ENCODE data around the gene NYNRIN.

NYNRIN gene

DNA sequence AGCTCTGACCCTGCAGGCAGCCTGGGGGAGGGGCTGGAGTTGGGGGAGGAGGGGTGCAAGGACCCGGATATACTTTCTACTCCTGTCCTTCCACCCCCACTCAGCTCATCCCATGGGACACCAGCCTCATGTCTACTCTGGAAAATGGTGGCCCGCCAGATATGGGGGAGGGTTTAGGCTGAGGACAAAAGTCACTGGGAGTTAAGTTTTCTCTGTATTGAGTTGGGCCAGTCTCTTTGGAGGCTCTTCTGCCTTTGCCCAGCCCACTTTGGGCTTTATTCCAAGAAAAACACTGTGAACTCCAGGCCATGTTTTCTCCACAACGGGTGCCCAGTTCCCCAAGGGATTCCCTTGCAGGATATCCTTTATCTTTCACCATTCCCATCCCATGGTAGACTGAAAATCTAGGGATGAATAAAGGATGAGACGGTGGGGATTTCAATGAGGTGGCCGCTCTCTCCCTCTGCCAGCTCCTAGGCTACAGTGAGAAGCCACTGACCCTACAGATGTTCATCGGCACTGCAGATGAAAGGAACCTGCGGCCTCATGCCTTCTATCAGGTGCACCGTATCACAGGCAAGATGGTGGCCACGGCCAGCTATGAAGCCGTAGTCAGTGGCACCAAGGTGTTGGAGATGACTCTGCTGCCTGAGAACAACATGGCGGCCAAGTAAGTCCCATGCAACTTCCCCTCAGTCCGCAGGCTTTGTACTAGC lies 25.9 kb upstream of the NYNRIN start:
- no peaks in the 10 kb centered on the region for H3F3A ChIP-seq (ENCODE audit: insufficient read depth, low read length)
- H3K9ac ChIP-seq (ENCODE audit: low read length): no peak overlapping the region
- H3K9me2 ChIP-seq (ENCODE audit: low read depth, low read length): no peaks in the 10 kb centered on the region
- H3K27me3 ChIP-seq (ENCODE audit: insufficient read depth, low read length): no peaks in the 10 kb centered on the region
- no peak overlapping the region for H3K4me3 ChIP-seq (ENCODE audit: low read depth, low read length, poor library complexity, severe bottlenecking)
- no peak overlapping the region for H3K4me2 ChIP-seq (ENCODE audit: low read length)
- peaks cover 6% of the 10 kb centered on the region for H3K36me3 ChIP-seq (ENCODE audit: insufficient read depth, low read length)
- H4K20me1 ChIP-seq (ENCODE audit: insufficient read depth, low read length): no peaks in the 10 kb centered on the region
- no peak overlapping the region for H3K27ac ChIP-seq (ENCODE audit: low read depth, low read length, poor library complexity, severe bottlenecking)
- H3K9me3 ChIP-seq (ENCODE audit: low read length): no peaks in the 10 kb centered on the region
- TF ChIP-seq EZH2 (IDR thresholded peaks at IDR 0.05; ENCODE audit: borderline replicate concordance, low read length): no peak
- TF ChIP-seq, protein P1, sequence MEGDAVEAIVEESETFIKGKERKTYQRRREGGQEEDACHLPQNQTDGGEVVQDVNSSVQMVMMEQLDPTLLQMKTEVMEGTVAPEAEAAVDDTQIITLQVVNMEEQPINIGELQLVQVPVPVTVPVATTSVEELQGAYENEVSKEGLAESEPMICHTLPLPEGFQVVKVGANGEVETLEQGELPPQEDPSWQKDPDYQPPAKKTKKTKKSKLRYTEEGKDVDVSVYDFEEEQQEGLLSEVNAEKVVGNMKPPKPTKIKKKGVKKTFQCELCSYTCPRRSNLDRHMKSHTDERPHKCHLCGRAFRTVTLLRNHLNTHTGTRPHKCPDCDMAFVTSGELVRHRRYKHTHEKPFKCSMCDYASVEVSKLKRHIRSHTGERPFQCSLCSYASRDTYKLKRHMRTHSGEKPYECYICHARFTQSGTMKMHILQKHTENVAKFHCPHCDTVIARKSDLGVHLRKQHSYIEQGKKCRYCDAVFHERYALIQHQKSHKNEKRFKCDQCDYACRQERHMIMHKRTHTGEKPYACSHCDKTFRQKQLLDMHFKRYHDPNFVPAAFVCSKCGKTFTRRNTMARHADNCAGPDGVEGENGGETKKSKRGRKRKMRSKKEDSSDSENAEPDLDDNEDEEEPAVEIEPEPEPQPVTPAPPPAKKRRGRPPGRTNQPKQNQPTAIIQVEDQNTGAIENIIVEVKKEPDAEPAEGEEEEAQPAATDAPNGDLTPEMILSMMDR (IDR thresholded peaks at IDR 0.05; ENCODE audit: low read length): no peak
- H2AFZ ChIP-seq (ENCODE audit: low read length): no peak overlapping the region
- no peaks in the 10 kb centered on the region for H3K79me2 ChIP-seq (ENCODE audit: insufficient read depth, low read length)
- peaks cover 23% of the 10 kb centered on the region for H3K4me1 ChIP-seq (ENCODE audit: insufficient read depth, low read length, severe bottlenecking)

DNA sequence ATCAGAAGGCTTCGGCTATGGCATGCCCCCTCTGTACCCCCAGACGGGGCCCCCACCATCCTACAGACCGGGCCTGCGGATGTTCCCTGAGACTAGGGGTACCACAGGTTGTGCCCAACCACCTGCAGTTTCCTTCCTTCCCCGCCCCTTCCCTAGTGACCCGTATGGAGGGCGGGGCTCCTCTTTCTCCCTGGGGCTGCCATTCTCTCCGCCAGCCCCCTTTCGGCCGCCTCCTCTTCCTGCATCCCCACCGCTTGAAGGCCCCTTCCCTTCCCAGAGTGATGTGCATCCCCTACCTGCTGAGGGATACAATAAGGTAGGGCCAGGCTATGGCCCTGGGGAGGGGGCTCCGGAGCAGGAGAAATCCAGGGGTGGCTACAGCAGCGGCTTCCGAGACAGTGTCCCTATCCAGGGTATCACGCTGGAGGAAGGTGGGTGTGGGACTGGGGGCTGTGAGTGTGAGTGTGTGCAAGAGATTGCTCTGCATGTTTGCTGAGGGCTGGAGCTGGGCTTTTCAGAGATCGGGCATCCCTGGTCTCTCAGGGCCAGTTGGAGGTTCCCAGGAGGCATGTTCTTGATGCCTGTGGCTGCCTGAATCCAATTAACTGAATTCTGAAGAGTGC lies 22.2 kb upstream of the NYNRIN start:
- Histone ChIP-seq H3K36me3 (ENCODE audit: insufficient read depth, low read length) (peaks cover 6% of the 10 kb centered on the region), H4K20me1 (ENCODE audit: insufficient read depth, low read length) (no peaks in the 10 kb centered on the region), H2AFZ (ENCODE audit: low read length) (no peak overlapping the region), H3K9me3 (ENCODE audit: low read length) (no peaks in the 10 kb centered on the region), H3K4me2 (ENCODE audit: low read length) (no peak overlapping the region), H3K27me3 (ENCODE audit: insufficient read depth, low read length) (no peaks in the 10 kb centered on the region), H3F3A (ENCODE audit: insufficient read depth, low read length) (no peaks in the 10 kb centered on the region), H3K79me2 (ENCODE audit: insufficient read depth, low read length) (no peaks in the 10 kb centered on the region), H3K4me3 (ENCODE audit: low read depth, low read length, poor library complexity, severe bottlenecking) (no peak overlapping the region), H3K4me1 (ENCODE audit: insufficient read depth, low read length, severe bottlenecking) (peaks cover 4% of the 10 kb centered on the region), H3K9ac (ENCODE audit: low read length) (no peak overlapping the region), H3K9me2 (ENCODE audit: low read depth, low read length) (no peaks in the 10 kb centered on the region), H3K27ac (ENCODE audit: low read depth, low read length, poor library complexity, severe bottlenecking) (no peak overlapping the region)
- no peak for TF ChIP-seq EZH2 (IDR thresholded peaks at IDR 0.05; ENCODE audit: borderline replicate concordance, low read length)
- TF ChIP-seq, protein P1 (IDR thresholded peaks at IDR 0.05; ENCODE audit: low read length): no peak

DNA sequence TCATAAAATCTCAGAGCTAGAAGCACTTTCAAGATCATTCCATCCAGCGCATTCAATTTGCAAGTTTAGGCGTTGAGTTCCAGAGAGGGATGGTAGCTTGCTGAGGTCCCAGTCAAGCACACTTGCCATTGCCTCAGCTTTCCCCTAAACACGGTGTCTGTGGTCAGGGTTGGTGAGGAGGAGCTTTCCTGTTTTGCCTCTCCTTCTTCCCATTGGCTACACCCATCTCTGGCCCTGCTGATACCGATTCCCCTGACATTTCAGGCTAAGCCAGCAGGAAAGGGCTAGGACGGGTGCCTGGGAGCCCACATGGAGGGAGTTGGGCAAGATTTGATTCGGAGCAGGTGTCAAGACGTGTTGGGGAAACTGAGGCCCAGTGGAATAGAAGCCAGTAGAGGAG lies 21.7 kb upstream of the NYNRIN start:
- TF ChIP-seq EZH2 (IDR thresholded peaks at IDR 0.05; ENCODE audit: borderline replicate concordance, low read length): no peak
- TF ChIP-seq, protein P1 (IDR thresholded peaks at IDR 0.05; ENCODE audit: low read length): no peak
- Histone ChIP-seq H3K4me2 (ENCODE audit: low read length) (no peak overlapping the region), H3F3A (ENCODE audit: insufficient read depth, low read length) (no peaks in the 10 kb centered on the region), H3K79me2 (ENCODE audit: insufficient read depth, low read length) (no peaks in the 10 kb centered on the region), H3K9me2 (ENCODE audit: low read depth, low read length) (no peaks in the 10 kb centered on the region), H3K9me3 (ENCODE audit: low read length) (no peaks in the 10 kb centered on the region), H3K9ac (ENCODE audit: low read length) (no peak overlapping the region), H4K20me1 (ENCODE audit: insufficient read depth, low read length) (no peaks in the 10 kb centered on the region), H3K27ac (ENCODE audit: low read depth, low read length, poor library complexity, severe bottlenecking) (no peak overlapping the region), H2AFZ (ENCODE audit: low read length) (no peak overlapping the region), H3K36me3 (ENCODE audit: insufficient read depth, low read length) (peaks cover 6% of the 10 kb centered on the region), H3K27me3 (ENCODE audit: insufficient read depth, low read length) (no peaks in the 10 kb centered on the region), H3K4me3 (ENCODE audit: low read depth, low read length, poor library complexity, severe bottlenecking) (no peak overlapping the region), H3K4me1 (ENCODE audit: insufficient read depth, low read length, severe bottlenecking) (peaks cover 4% of the 10 kb centered on the region)
